Measurements from ENCODE around the gene CLDN14. TPM values are rescaled to one million over a fixed set of nuclear protein-coding genes. Genes with fewer than 3 reads are reported as not detected.

Gene CLDN14
- total RNA-seq, 4 donors from 2014 or later, result not detected

DNA sequence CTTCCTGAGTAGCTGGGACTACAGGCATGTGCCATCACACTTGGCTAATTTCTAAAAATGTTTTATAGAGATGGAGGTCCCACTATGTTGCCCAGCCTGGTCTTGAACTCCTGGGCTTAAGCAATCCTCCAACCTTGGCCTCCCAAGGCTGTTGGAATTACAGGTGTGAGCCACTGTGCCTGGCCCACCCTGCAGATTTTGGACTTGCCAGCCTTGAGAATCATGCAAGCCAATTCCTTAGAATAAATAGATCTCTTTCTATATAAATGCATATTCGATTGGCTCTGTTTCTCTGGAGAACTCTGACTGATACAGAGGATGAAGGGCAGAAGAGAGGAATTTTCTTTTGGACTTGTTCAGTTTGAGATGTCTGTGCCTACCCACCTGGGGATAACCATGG, 6.7 kb downstream of the CLDN14 start:
- TF ChIP-seq, protein P1, sequence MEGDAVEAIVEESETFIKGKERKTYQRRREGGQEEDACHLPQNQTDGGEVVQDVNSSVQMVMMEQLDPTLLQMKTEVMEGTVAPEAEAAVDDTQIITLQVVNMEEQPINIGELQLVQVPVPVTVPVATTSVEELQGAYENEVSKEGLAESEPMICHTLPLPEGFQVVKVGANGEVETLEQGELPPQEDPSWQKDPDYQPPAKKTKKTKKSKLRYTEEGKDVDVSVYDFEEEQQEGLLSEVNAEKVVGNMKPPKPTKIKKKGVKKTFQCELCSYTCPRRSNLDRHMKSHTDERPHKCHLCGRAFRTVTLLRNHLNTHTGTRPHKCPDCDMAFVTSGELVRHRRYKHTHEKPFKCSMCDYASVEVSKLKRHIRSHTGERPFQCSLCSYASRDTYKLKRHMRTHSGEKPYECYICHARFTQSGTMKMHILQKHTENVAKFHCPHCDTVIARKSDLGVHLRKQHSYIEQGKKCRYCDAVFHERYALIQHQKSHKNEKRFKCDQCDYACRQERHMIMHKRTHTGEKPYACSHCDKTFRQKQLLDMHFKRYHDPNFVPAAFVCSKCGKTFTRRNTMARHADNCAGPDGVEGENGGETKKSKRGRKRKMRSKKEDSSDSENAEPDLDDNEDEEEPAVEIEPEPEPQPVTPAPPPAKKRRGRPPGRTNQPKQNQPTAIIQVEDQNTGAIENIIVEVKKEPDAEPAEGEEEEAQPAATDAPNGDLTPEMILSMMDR (IDR thresholded peaks at IDR 0.05), result no peak
- ATAC-seq (ENCODE audit: low FRiP score) (no peak), DNase-seq (ENCODE audit: low spot score) (no peak)

- DNase-seq (ENCODE audit: low spot score), result no peak
- TF ChIP-seq, protein P1 (IDR thresholded peaks at IDR 0.05), result no peak
- no peak for ATAC-seq (ENCODE audit: low FRiP score)
These were observed 7.5 kb downstream of the CLDN14 start for GRCh38 chr21:36472377-36472776.

DNA sequence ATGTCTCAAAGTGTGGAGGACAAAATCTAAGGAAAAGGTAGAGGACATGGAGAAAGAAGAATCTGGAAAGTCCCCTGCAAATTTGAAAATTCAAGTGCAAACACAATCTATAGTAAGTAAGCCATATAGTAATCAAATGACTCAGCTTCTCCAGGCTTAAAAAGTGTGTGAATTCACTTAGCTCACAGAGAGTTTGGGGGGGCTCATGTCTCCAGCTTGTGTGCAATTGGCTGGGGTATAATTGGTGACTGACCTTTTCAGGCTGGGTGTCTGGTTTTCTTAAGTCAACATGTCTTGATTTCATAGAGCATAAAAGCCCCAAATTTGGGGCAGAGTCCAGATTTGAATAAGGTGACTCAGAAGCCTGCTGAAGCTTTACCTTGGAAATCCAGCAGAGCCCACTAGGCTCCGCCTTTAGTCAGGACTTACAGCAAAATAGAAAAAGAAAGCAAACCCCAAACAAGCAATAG, 8.6 kb downstream of the CLDN14 start:
- DNase-seq (ENCODE audit: low spot score) (no peak), ATAC-seq (ENCODE audit: low FRiP score) (no peak)
- TF ChIP-seq, protein P1 (IDR thresholded peaks at IDR 0.05), result no peak

GRCh38 chr21:36470294-36470693, 9.6 kb downstream of the CLDN14 start:
- no peak for DNase-seq (ENCODE audit: low spot score)
- ATAC-seq (ENCODE audit: low FRiP score), result no peak
- TF ChIP-seq, protein P1 (IDR thresholded peaks at IDR 0.05), result no peak

GRCh38 chr21:36466061-36466511, 13.8 kb downstream of the CLDN14 start:
- TF ChIP-seq, protein P1 (IDR thresholded peaks at IDR 0.05), result no peak
- ATAC-seq (ENCODE audit: low FRiP score), result no peak
- no peak for DNase-seq (ENCODE audit: low spot score)

GRCh38 chr21:36465478-36465877, 14.4 kb downstream of the CLDN14 start:
- no peak for DNase-seq (ENCODE audit: low spot score)
- no peak for ATAC-seq (ENCODE audit: low FRiP score)
- TF ChIP-seq, protein P1 (IDR thresholded peaks at IDR 0.05), result no peak

GRCh38 chr21:36464590-36464989, 15.3 kb downstream of the CLDN14 start:
- TF ChIP-seq, protein P1 (IDR thresholded peaks at IDR 0.05), result no peak
- DNase-seq (ENCODE audit: low spot score) (no peak), ATAC-seq (ENCODE audit: low FRiP score) (no peak)

Measured in omental fat pad (tissue), 4 donors.